Fibroblast of skin of left quadriceps (primary cell): ENCODE data around the gene IMMP2L.

Experiments used
- DNase-seq, 2 experiments: peaks; one replicate each; pipeline ENCODE4 v3.0.0-alpha.2; 2013; ENCODE audit warnings: low read depth in 2 of 2

The IMMP2L gene

GRCh38 chr7:111558991-111559390 is 3.3 kb downstream of the IMMP2L start:
- DNase-seq: peak; percentile 22 to 23

- DNase-seq: no peak
These were observed 5.3 kb downstream of the IMMP2L start for GRCh38 chr7:111556977-111557376.

GRCh38 chr7:111554086-111554485 is 8.2 kb downstream of the IMMP2L start:
- no peak for DNase-seq

GRCh38 chr7:111541067-111541466 is 21.2 kb downstream of the IMMP2L start:
- no peak for DNase-seq

GRCh38 chr7:111540199-111540815 is 22.0 kb downstream of the IMMP2L start:
- DNase-seq: no peak

- no peak for DNase-seq
These were observed 25.2 kb downstream of the IMMP2L start for GRCh38 chr7:111537134-111537533.

GRCh38 chr7:111535142-111535870 is 27.0 kb downstream of the IMMP2L start:
- no peak for DNase-seq

- no peak for DNase-seq
These were observed 29.7 kb downstream of the IMMP2L start for GRCh38 chr7:111532625-111533024.

- DNase-seq: no peak
These were observed 30.3 kb downstream of the IMMP2L start for GRCh38 chr7:111531993-111532392.

GRCh38 chr7:111530356-111530668 is 32.0 kb downstream of the IMMP2L start:
- DNase-seq: no peak

GRCh38 chr7:111529507-111530355 is 32.6 kb downstream of the IMMP2L start:
- no peak for DNase-seq

- DNase-seq: no peak
These were observed 34.0 kb downstream of the IMMP2L start for GRCh38 chr7:111528331-111528730.

- no peak for DNase-seq
These were observed 34.7 kb downstream of the IMMP2L start for GRCh38 chr7:111527545-111527944.

- no peak for DNase-seq
These were observed 37.2 kb downstream of the IMMP2L start for GRCh38 chr7:111525100-111525499.

GRCh38 chr7:111521660-111522059 is 40.6 kb downstream of the IMMP2L start:
- no peak for DNase-seq

GRCh38 chr7:111518264-111518663 is 44.0 kb downstream of the IMMP2L start:
- no peak for DNase-seq

- DNase-seq: no peak
These were observed 44.7 kb downstream of the IMMP2L start for GRCh38 chr7:111517549-111517951.

GRCh38 chr7:111516612-111517011 is 45.7 kb downstream of the IMMP2L start:
- no peak for DNase-seq

- no peak for DNase-seq
These were observed 48.7 kb downstream of the IMMP2L start for GRCh38 chr7:111513566-111513965.

- no peak for DNase-seq
These were observed 50.4 kb downstream of the IMMP2L start for GRCh38 chr7:111511845-111512244.

- DNase-seq: no peak
These were observed 51.5 kb downstream of the IMMP2L start for GRCh38 chr7:111510584-111511378.

GRCh38 chr7:111510062-111510461 is 52.2 kb downstream of the IMMP2L start:
- no peak for DNase-seq
